PC-9 (cell line): ENCODE data around the gene PUM1.

Experiments used
- EZH2 ChIP-seq: fragments of 200-600 bp; sonication (generic); IDR thresholded peaks from 2 replicates; pipeline ENCODE4 v1.8.0; 2017; ENCODE audit warnings: antibody characterized with exemption, low read depth
- TF ChIP-seq, protein P1 (sequence below): fragments of 200-600 bp; sonication (generic); conservative IDR thresholded peaks from 2 replicates; pipeline ENCODE4 v1.6.1; 2017; ENCODE audit warnings: mixed run types, antibody characterized with exemption, mild to moderate bottlenecking, moderate library complexity

DNA sequence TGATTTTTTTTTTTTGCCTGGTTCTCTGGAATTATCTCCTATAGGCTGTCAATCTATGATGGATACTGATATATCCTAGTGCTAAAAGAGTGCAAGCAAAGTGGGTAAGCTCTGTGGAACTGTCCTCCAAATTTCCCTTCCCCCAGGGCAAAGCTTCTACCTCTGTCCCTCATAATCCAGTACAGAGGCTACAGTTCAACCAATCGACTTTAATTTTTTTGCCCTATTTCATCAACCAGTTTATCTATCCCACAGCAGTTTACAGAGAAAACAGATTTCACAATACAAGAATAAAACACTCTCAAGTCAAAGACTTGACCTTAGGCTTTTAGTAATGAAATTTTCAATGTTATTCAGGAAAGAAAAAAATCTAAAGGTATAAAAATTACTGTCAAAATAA is 13.9 kb downstream of the PUM1 start:
- TF ChIP-seq, protein P1, sequence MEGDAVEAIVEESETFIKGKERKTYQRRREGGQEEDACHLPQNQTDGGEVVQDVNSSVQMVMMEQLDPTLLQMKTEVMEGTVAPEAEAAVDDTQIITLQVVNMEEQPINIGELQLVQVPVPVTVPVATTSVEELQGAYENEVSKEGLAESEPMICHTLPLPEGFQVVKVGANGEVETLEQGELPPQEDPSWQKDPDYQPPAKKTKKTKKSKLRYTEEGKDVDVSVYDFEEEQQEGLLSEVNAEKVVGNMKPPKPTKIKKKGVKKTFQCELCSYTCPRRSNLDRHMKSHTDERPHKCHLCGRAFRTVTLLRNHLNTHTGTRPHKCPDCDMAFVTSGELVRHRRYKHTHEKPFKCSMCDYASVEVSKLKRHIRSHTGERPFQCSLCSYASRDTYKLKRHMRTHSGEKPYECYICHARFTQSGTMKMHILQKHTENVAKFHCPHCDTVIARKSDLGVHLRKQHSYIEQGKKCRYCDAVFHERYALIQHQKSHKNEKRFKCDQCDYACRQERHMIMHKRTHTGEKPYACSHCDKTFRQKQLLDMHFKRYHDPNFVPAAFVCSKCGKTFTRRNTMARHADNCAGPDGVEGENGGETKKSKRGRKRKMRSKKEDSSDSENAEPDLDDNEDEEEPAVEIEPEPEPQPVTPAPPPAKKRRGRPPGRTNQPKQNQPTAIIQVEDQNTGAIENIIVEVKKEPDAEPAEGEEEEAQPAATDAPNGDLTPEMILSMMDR, result no peak
- no peak for TF ChIP-seq EZH2
